HG03457 (cell line): ENCODE results near the gene PRH1.

Experiments
- ATAC-seq: cut with Tn5 transposase; IDR thresholded peaks from one replicate; pipeline ENCODE4 v1.9.1; 2021; ENCODE audit warnings: moderate number of reproducible peaks; ENCODE audit not compliant: unreplicated experiment

The PRH1 gene

DNA sequence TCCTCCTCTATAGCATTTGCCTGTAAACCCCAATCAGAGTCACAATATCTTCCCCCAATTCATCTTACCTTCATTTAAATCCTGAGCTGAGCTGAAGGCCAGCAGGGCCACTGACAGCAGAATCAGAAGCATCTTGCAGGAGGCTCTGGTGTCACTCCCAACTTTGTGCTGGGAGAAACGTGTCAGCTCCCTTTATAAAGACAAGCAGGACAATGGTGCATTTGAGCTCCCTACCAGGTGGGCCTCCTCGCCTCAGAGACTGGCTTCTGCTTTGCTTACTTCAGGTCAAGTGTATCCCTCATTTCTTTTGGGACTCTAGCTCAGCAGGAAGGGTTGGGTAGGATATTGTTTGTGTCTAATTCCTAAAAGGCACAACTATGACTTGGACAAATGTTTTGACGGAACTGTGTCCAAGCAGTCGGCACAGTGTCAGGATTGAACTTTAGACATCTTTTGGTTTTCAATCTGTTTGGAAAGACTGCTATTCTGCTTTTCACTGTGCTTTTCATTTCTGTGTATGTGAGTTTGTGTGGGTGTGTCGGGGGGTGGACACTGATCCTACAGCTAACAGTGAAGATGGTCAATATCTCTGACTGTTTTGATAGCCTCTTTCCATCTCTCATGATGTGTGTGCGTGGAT lies at the start of gene PRH1:
PRH1 (minus strand) TSS at position 170 of the 640 bp plus-strand sequence; CDS start at position 132, 38 bp downstream.
- ATAC-seq = no peak

DNA sequence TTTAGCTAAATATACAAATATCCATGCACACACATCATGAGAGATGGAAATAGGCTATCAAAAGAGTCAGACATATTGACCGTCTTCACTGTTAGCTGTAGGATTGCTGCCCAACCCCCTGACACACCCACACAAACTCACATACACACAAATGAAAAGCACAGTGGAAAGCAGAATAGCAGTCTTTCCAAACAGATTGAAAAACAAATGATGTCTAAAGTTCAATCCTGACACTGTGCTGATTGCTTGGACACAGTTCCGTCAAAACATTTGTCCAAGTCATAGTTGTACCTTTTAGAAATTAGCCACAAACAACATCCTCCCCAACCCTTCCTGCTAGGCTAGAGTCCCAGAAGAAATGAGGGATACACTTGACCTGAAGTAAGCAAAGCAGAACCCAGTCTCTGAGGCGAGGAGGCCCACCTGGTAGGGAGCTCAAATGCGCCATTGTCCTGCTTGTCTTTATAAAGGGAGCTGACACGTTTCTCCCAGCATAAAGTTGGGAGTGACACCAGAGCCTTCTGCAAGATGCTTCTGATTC lies 44.8 kb upstream of the PRH1 start, which contains the start of gene PRH2:
PRH2 (plus strand) TSS at position 491 of the 541 bp plus-strand sequence; CDS start at position 529, 38 bp downstream.
- no peak for ATAC-seq

DNA sequence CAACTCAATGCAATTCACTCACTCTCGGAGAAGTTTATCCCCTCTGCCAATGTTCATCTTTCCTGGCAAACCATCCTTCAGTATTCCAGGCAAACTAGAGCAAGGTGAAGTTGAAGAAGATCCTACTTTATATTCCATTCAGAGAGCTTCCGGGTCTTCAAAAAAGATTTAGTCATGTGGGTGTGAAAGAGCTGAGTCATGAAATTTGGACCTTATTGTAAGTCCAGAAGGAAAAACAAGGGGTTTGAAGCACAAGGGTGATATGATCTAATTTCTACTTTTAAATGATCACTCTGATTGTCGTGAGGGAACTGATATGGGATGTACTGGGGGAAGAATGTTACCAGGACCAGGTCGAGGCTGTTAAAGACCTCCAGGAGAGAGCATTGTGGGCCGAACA lies 42.2 kb upstream of the PRH1 start:
- no peak for ATAC-seq

DNA sequence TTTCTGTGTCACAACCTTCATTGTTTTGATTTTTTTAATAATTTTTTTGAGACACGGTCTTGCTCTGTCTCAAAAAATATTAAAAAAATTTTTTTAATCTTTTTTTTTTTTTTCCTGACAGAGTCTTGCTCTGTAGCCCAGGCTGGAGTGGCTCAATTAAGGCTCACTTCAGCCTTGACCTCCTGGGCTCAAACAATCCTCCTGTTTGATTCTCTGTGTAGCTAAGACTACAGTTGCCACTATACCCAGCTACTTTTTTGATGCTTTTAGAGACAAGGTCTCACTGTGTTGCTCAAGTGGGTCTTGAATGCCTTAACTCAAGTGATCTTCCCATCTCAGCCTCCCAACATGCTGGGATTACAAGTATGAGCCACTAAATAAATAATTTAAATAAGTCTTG lies 35.8 kb upstream of the PRH1 start:
- no peak for ATAC-seq

DNA sequence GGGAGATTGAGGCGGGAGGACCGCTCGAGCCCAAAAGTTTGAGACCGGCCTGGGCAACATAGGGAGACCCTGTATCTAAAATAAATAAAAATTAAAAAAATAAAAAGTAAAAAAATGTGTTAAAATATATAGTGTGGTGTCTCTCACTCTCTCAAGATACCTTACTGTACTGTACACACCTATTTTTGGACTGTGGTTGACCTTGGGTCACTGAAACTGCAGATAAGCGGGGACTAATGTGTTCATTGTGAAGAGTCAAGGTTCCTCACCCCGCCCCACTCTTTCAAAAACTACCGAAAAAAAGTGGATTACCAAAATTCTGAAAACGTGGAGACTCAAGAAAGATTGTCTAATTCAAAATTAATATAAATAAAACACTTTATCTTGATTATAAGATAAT lies 26.3 kb upstream of the PRH1 start:
- no peak for ATAC-seq

DNA sequence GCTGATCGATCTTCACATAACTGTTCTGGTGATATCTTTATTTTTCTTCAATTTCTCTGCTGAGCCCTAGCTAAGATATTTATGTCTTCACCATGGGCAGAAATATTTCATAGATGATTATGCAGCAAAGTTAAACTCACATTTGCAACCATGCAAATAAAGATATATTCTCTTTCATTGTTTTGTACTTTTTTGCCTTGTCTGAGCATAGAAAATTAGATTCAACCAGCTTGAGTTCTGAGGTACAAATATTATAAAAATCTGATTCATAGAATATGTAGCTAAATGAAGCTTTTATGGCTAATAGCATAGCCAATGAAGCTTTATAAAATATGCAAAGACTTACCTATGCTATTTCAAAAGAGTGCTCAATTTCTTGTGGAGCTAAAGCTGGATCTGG lies 25.4 kb upstream of the PRH1 start, which contains the start of gene TAS2R13:
TAS2R13 (minus strand) TSS at position 101 of the 400 bp plus-strand sequence. CDS start 264 bp downstream, outside the sequence.
- ATAC-seq = no peak

DNA sequence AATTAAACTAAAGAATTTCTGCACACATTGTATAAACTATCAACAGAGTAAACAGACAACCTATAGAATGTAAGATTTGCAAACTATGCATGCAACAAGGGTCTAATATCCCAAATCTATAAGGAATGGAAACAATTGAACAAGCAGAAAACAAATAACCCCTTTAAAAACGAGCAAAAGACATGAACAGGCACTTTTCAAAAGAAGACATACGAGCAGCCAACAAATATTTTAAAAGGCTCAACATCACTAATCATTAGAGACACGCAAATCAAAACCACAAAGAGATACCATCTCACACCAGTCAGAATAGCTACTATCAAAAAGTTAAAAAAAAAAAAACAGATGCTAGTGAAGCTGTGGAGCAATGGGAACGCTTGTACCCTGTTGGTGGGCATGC lies 20.6 kb upstream of the PRH1 start:
- no peak for ATAC-seq

DNA sequence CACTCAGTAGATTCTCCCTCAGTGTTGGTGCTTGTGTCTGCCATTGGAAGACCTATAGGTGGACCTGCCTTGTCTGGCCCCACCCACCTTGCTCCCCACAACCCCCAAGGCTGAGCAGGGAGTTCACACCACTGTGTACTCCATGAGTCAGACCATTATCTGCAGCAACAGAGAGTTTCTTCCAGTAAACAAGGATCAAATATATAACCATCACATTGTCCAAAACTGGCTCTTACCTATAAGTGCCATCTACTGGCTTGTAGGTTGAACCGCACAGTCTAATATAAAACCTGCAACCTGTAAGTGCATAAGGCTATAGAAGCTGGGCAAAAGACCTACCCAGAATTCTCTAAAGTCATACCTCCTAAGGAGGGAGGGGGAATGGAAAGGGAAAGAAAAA lies 17.4 kb upstream of the PRH1 start:
- no peak for ATAC-seq

DNA sequence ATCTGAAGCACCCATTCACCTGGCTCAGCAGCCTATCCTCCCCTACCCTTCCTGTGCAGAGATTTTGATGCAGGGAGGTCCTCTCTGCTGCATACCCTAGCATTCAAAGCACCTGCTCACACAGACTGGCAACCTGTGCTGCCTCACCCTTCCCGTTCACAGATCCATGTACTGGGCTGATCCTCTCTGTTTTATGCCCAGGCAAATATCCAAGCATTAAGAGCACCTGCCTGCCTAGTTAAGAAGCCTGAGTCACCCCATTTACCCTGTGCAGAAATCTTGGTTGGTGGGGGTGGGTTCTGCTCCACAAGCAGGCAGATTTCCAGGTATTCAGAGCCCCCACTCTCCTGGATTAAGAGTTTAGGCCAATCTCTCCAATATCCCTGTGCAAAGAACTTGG lies 16.9 kb upstream of the PRH1 start:
- ATAC-seq = no peak

DNA sequence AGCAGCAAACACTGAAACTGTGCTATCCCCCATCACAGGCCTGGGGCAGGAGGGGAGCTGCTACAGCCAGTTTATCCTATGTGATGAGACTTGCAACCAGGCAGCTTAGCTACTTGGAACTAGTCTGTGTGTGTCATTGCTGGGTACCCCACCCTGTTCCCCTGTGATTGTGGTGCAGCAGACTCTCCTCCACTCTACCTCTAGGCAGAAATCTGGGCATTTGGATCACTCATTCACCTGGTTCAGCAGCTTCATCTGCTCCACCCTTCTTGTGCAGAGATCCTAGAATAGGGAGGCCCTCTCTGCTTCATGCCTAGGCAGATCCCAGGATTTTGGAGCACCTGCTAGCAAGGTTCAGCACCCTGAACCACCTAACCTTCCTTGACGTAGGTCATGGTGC lies 16.5 kb upstream of the PRH1 start:
- no peak for ATAC-seq

DNA sequence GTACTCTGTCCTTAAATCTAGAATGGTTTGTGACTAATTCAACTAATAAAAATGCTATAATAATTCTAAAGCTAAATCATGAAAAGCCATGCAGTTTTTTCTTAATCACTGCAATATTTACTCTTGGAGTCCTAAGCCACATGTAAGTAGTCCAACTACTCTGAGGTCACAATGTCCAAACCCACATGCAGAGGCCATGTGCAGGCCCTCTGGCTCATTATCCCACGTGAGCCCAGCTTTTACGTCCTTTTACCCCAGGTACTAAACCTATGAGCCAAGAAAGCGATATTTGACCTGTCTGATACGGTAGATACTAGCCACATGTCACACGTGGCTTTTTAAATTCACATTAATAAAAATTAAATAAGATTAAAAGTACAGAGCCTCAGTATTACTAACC lies 12.8 kb upstream of the PRH1 start:
- ATAC-seq = no peak

DNA sequence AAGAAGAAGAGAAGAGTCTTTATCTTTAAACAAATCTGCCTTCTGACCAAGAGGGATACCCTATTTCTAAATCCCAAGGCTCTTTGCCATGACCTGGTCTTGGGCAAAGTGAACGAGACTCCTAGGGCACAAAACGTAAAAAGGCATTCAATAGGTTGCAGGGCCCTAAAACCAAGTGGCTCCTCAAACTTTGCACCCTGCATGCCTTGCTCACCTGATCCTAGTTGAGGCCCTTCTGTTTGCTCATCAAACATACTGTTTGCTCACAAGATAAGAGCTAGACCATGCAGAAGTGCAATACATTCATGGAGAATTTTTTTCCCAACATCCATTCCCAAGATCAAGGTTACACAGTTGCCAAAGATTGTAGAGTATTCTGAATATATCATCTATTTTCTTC lies 7.9 kb upstream of the PRH1 start:
- no peak for ATAC-seq

DNA sequence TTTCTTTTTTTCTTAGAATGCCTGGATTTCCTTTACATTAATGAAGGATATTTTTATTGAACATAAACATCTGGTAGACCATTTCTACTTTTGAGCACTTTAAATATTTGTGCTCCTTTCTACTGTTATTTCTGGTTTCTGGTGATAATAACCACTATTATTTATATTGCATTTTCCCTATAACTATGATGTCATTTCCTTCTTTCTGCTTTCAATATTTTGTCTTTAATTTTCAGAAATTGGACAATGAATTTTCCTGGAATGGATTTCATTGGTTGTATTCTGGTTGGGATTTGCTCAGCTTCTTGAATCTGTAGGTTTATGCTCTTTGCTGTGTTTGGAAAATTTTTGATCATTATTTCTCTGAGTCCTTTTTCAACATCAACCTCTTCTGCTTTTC lies 5.2 kb upstream of the PRH1 start:
- no peak for ATAC-seq

DNA sequence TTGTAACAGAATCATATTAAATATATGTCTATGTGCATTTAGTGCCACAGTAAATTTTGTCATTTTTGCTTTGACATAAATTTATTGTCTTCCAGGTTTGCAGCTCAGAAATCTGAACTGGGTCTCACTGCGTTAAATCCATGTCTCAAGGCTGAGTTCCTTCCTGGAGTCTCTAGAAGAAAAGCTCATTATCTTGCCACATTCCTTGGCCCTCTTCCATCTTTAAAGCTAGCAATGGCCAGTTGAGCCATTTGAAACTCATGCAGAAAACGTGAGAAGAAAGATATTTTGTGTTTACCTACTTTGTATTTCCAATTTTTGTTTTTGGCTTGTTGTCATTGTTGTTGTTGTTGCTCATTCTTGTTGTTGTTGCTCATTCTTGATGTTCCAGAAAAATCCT lies 10.7 kb downstream of the PRH1 start:
- no peak for ATAC-seq

DNA sequence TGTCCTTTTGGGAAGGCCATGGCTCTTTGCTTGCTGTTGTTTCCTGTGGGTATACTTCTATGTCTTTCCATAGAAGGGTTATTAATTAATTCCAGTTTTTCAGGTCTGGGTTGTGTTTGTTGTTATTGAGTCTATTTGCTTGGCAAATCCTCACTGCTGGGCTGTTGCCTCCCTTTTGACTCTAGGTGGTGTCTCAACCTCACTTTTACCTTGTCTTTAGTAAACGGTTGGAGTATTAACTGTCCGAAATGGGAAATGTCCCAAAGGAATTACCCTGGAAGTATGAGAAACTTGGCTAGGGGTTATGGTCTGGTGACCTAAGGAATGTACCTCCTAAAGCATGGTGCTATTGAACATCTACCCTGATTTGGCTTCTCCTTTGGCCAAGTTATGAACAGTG lies 16.7 kb downstream of the PRH1 start:
- ATAC-seq = no peak

DNA sequence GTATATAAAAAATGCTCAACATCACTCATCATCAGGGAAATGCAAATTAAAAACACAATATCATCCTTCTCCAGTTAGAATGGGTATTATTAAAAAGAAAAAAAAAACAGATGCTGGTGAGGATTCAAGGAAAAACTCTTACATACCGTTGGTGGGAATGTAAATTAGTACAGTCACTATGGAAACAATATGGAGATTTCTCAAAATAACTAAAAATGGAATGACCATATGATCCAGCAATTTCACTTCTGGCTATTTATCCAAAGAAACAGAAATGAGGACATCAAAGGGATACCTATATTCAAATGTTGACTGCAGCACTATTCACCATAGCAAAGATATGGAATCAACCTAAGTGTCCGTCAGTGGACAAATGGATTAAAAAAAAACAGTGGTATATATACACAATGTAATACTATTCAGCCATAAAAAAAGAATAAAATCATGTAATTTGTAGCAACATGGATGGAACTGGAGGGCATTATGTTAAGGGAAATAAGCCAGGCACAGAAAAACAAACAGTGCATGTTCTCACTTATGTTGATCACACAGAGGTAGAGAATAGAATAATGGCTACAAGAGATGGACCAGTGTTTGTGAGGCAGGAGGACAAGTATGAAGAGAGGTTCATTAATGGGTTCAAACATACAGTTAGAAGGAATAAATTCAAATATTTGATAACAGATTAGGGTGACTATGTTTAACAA lies 20.4 kb downstream of the PRH1 start:
- no peak for ATAC-seq

DNA sequence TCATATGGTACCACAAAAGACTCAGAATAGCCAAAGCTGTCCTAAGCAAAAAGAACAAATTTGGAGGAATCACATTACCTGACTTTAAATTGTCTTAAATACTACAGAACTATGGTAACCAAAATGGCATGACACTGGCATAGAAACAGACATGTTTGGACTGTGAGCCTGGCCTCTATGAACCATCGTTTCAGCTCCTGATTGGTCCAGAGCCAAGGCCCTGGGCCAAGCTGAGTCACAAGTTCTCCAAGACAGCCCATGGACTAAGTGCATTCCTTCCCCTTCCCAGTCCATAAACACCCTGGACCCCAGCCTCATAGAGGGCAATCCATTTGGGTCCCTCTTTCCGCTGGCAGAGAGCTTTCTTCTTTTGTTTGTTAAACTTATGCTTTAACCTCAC lies 22.7 kb downstream of the PRH1 start:
- ATAC-seq = no peak

DNA sequence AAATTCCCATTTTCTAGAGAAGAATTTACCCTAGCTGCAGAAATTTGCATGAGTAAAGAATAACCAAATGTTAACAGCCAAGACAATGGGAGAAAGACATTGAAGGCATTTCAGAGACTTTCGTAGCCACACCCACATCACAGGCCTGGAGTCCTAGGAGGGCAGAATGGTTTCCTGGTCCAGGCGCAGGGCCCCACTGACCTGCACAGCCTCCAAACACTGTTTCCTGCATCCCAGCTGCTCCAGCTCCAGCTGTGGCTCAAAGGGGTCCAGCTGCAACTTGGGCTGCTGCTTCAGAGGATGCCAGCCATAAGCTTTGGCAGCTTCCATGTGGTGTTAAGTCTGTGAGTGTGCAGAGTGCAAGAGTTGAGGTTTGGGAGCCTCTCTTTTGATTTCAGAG lies 28.2 kb downstream of the PRH1 start:
- ATAC-seq = no peak

DNA sequence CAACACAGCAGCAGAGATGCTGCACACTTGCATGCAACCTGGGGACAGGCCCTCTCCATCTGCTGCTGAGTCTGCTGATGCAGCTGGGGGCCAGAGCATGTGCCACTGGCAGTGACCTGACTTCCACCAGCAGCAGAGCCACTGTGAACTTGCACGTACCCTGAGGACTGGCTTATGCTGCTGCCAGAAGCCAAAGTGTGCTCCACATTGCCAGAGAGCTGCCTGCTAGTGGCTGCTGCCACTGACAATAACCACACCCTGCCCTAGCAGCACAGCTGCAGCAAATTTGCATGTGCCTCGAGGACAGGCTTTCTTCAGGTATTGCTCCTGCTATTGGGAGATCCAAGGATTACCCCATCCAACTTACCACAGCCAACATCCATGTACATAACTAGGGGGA lies 30.3 kb downstream of the PRH1 start:
- no peak for ATAC-seq

DNA sequence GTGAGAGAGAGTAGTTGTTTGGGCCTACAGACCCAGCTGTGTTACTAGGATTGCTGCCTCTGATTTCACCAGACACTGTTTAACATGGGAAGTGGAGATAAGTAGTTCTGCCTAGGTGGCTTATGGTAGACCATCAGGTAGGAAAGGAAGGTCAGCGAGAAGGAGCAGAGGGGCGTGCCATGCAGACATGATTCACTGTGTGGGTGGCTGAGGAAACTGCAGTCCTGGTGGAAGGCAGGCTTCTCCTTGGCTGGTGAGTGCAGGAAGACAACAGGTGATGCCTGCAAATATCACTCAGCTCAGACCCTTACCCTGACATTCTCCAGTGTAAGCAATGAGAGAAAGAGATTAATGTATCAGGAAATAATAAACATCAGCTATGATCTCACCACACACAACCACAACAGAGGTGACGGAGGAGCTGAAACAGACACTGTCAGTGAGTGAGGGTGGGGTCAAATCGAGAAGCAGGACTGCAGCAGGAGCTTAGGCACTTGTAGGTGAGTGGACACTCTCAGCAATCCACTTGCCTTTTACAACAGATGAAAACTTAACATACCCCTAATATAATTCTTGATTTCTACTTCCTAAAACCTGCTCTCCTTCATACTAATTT lies 32.7 kb downstream of the PRH1 start:
- no peak for ATAC-seq

DNA sequence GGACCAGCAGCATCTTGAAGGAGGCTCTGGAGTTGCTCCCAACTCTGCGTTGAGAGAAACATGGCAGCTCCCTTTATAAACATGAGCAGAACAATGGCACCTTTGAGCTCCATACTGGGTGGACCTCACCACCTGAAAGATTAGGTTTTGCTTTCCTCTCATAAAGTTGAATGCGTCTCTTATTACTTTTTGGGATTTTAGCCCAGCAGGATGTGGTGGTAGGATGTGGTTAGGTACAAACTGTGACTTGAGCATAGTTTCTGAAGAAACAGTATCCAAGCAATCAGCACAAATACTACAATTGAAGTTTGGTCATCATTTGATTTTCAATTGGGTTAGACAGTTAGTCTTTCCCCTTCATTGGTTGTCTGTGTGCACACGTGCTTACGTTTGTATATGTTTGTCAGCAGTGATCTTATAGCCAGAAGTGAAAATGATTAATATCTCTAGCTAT lies 34.6 kb downstream of the PRH1 start, which contains the start of gene PRR4:
PRR4 (minus strand) TSS at position 51 of the 454 bp plus-strand sequence; CDS start at position 13, 38 bp downstream.
- ATAC-seq = no peak

DNA sequence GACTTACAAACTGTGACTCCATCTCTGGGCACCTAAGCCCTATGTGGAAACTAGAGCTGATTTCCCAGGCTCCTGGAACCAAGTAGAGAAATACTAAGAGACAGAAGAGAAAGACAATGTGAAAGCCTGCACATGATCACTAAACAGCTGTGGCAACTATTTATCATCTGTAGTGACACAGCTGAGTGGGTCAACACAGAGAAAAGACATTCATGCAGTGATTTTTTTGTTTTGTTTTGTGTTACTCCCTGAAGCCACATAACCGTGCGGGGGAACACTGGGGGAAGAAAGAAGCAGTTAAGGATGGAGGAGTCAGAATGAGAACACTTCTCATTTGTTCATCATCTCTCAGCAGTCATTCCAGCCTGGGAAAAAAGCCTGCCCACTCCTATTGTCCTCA lies 36.3 kb downstream of the PRH1 start:
- no peak for ATAC-seq
